Stomach (tissue), 9 donors: ENCODE data around the gene RPTOR. TPM values are rescaled to one million over a fixed set of nuclear protein-coding genes. Genes with fewer than 3 reads are reported as not detected.

Source experiments
- DNase-seq, 2 donors: peaks; one replicate each; pipeline versions ENCODE4 v3.0.0 to v3.0.0-alpha.2; 2013 to 2019
- H3K27ac ChIP-seq, 5 donors: fragments of 200-600 bp in 4 of 5; sonication (generic) in 4 of 5; one replicate each; pipeline ENCODE4 v1.5.1; 2013 to 2019; ENCODE audit warnings: mild to moderate bottlenecking in 1 of 5, moderate library complexity in 1 of 5
- H3K27me3 ChIP-seq, 3 donors: fragments of 200-600 bp; sonication (generic); one replicate each; pipeline ENCODE4 v1.5.1; 2017 to 2019; ENCODE audit warnings: mixed run types in 1 of 3
- H3K36me3 ChIP-seq, 4 donors: fragments of 200-600 bp; sonication (generic); 1 replicate in 3 of 4; 2 replicates in 1 of 4; pipeline ENCODE4 v1.5.1; 2016 to 2019
- H3K4me1 ChIP-seq, 4 donors: fragments of 200-600 bp; sonication (generic); one replicate each; pipeline ENCODE4 v1.5.1; 2016 to 2019
- H3K4me3 ChIP-seq, 4 donors: fragments of 200-600 bp; sonication (generic) in 3 of 4; one replicate each; pipeline ENCODE4 v1.5.1; 2016 to 2019; ENCODE audit warnings: mild to moderate bottlenecking in 1 of 4
- H3K9me3 ChIP-seq, 4 donors: fragments of 200-600 bp; sonication (generic); one replicate each; pipeline ENCODE4 v1.5.1; 2016 to 2019
- EP300 ChIP-seq: sonication (generic); formaldehyde crosslinking; IDR thresholded peaks from one replicate; pipeline ENCODE4 v1.6.1; 2017; ENCODE audit warnings: antibody characterized with exemption
- POLR2A ChIP-seq, 4 donors: fragments of 450-650 bp; IDR thresholded peaks; one replicate each; pipeline ENCODE4 v1.6.1; 2016; ENCODE audit warnings: antibody characterized with exemption in 4 of 4, control low read depth in 2 of 4, mild to moderate bottlenecking in 1 of 4, moderate library complexity in 1 of 4
- POLR2AphosphoS5 ChIP-seq, 3 donors: sonication (generic); formaldehyde crosslinking; IDR thresholded peaks; one replicate each; pipeline ENCODE4 v1.6.1; 2016; ENCODE audit warnings: antibody characterized with exemption in 3 of 3
- WGBS, 5 donors: extraction: QIAGEN DNeasy Blood & Tissue Kit in 3 of 5; methylation state at CpG; one replicate each; pipeline versions ENCODE4 v1.1.5 to v1.1.7; 2013 to 2018; 5-methylcytosine and 5-hydroxymethylcytosine counted together
- intact Hi-C: fragments of 100-400 bp; cut with DNase I; formaldehyde crosslinking; loops from one replicate; pipeline ENCODE4 v1.15.1; 2023; ENCODE audit warnings: low total_unique reads
- polyA plus RNA-seq, 3 donors: library from polyadenylated mRNA; stranded (reverse); fragments of 200-250 nt; gene quantifications; one replicate each; pipeline ENCODE4 v1.2.3, GENCODE V29; 2013
- total RNA-seq, 5 donors: library from RNA; depleted of rRNA; stranded (reverse); fragments of >200 nt; gene quantifications; one replicate each; pipeline versions ENCODE4 v1.1.0 to v1.2.3, GENCODE V29; 2014 to 2016
- TF ChIP-seq, protein P1 (sequence below), 7 experiments: fragments of 450-650 bp in 4 of 7; fragments of 200-600 bp in 3 of 7; sonication (generic) in 3 of 7; IDR thresholded peaks; one replicate each; pipeline ENCODE4 v1.5.1; 2016 to 2019; ENCODE audit warnings: antibody characterized with exemption in 7 of 7, control low read depth in 2 of 7, mild to moderate bottlenecking in 1 of 7
- donor health status: healthy with polysubstance abuse.
- donor health status: Bipolar disorder and iron deficiency.
- donor health status: healthy.

The RPTOR gene
- total and polyA plus RNA-seq, 8 donors, result 3.8 to 103 (median 19.3) TPM

DNA sequence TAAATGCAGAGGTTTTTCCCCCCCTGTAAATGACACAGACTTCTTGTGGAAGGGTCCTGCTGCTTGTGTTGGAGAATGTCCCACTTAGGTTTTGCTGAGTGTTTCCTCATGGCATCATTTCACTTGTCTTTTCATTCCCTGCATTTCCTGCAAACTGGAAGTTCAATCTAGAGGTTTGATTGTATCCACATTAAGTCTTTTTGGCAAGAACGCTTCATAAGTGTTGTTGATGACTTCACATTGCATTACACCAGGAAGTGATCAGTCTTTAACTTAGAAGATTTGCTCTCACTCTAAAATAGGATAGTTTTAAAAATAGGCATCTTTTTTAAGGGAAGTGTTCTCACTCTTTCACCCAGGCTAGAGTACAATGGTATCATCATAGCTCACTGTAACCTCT is 67.2 kb downstream of the RPTOR start:
- no peak overlapping the region for H3K4me3 ChIP-seq
- H3K27me3 ChIP-seq, result no peaks in the 10 kb centered on the region
- H3K9me3 ChIP-seq, result no peaks in the 10 kb centered on the region
- DNase-seq, result no peak
- TF ChIP-seq, protein P1, sequence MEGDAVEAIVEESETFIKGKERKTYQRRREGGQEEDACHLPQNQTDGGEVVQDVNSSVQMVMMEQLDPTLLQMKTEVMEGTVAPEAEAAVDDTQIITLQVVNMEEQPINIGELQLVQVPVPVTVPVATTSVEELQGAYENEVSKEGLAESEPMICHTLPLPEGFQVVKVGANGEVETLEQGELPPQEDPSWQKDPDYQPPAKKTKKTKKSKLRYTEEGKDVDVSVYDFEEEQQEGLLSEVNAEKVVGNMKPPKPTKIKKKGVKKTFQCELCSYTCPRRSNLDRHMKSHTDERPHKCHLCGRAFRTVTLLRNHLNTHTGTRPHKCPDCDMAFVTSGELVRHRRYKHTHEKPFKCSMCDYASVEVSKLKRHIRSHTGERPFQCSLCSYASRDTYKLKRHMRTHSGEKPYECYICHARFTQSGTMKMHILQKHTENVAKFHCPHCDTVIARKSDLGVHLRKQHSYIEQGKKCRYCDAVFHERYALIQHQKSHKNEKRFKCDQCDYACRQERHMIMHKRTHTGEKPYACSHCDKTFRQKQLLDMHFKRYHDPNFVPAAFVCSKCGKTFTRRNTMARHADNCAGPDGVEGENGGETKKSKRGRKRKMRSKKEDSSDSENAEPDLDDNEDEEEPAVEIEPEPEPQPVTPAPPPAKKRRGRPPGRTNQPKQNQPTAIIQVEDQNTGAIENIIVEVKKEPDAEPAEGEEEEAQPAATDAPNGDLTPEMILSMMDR (IDR thresholded peaks at IDR 0.05), result no peak
- no peak for TF ChIP-seq POLR2A (IDR thresholded peaks at IDR 0.05)
- TF ChIP-seq POLR2AphosphoS5 (IDR thresholded peaks at IDR 0.05), result no peak
- TF ChIP-seq EP300, result no peak
- H3K27ac ChIP-seq, result no peak overlapping the region
- H3K4me1 ChIP-seq, result no peaks in the 10 kb centered on the region
- no peaks in the 10 kb centered on the region for H3K36me3 ChIP-seq
- intact Hi-C loops, result no loop called here
- WGBS, 5 donors, result 70 to 81% (median 77%) methylated on average over 1 of the region's 1 CpG

DNA sequence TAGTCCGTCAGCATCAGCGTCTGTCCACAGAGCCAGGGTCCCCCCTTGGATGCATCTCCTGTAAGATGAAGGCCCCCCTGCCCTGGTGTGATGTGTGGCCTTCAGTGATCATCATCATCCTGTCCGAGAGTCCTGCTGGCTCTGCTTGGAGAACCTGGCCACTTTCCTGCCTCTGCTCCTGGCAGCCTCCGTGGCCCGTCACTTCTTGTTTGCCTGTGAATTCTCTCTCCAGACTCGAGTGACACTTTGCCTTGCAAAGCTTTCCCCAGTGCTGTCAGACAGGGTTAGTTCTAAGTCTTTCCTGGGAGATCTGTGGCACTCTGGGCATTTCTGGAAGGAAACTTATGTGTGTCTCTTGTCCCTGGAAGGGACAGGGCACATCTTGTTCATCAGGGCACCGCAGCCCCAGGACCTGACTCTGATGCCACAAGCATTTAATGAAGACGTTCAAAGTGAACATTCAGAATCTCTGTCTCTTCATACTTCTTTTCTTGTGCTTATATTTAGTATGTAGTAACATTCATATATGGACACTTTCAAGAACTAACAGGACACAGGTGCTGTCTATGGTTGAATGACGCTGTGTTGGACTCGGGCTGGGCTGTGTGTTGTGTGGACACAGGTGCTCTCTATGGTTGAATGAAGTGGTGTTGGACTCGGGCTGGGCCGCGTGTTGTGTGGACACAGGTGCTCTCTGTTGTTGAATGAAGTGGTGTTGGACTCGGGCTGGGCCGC is 68.5 kb downstream of the RPTOR start:
- H3K27ac ChIP-seq, result no peak overlapping the region
- no peaks in the 10 kb centered on the region for H3K9me3 ChIP-seq
- TF ChIP-seq, protein P1 (IDR thresholded peaks at IDR 0.05), result no peak
- no peak for TF ChIP-seq POLR2A (IDR thresholded peaks at IDR 0.05)
- TF ChIP-seq POLR2AphosphoS5 (IDR thresholded peaks at IDR 0.05), result no peak
- no peak for TF ChIP-seq EP300
- WGBS, 5 donors, result 65 to 83% (median 76%) methylated on average over 15 of the region's 15 CpGs
- DNase-seq, result no peak
- no peaks in the 10 kb centered on the region for H3K27me3 ChIP-seq
- intact Hi-C loops, result no loop called here
- no peak overlapping the region for H3K4me3 ChIP-seq
- H3K36me3 ChIP-seq, result no peaks in the 10 kb centered on the region
- H3K4me1 ChIP-seq, result no peaks in the 10 kb centered on the region

DNA sequence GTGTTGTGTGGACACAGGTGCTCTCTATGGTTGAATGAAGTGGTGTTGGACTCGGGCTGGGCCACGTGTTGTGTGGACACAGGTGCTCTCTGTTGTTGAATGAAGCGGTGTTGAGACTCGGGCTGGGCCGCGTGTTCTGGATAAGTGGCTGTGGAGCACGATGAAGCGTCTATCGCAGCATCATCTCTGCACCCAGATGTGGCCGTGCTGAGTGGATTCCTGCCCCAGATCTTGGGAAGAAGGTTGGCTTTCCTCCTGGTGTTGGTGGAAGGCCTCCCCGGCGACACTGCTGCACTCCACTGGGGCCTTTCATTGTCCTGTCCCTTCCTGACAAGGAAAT is 69.1 kb downstream of the RPTOR start:
- no peaks in the 10 kb centered on the region for H3K9me3 ChIP-seq
- 77 to 91% (median 87%) methylated on average over 9 to 12 of the region's 12 CpGs for WGBS, 5 donors
- H3K27ac ChIP-seq, result no peak overlapping the region
- no peaks in the 10 kb centered on the region for H3K36me3 ChIP-seq
- no peaks in the 10 kb centered on the region for H3K4me1 ChIP-seq
- no peaks in the 10 kb centered on the region for H3K27me3 ChIP-seq
- TF ChIP-seq EP300 (no peak), POLR2AphosphoS5 (IDR thresholded peaks at IDR 0.05) (no peak), POLR2A (IDR thresholded peaks at IDR 0.05) (no peak)
- TF ChIP-seq, protein P1 (IDR thresholded peaks at IDR 0.05), result no peak
- intact Hi-C loops, result no loop called here
- H3K4me3 ChIP-seq, result no peak overlapping the region
- no peak for DNase-seq

DNA sequence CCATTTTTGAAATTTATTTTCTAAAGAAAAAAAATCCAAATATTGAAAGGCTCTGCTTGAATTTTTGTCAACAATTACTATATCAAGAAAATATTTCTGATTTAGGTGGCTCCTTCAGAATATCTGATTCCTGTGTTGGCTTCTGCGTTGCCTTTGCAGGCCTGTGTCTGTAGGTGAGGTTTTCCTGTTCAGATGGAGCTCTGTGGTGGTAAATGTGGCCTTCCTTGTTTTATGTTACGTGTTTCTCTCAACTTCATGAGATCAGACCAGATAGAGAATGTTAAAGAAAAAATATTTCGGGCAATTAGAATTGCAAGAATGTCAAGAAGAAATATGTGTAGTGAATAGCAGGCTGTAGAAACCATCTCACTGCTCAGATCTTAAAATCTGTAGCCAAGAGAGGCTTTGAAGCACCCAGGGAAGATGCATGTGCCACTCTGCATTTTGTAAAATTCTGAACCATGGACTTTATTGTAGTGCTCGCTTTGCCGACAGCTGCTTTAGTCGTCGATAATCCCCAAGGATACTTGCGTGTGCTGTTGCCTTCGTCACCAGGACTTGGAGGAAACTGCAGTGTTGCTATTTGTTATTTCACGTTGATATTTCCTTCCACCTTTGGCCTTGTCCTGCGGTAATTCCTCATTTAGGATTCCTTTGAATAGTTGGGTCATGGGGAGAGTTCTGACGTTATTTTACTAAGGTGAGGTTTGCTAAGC is 69.9 kb downstream of the RPTOR start:
- 77 to 91% (median 88%) methylated on average over 12 of the region's 12 CpGs for WGBS, 5 donors
- no peak for DNase-seq
- H3K27me3 ChIP-seq, result no peaks in the 10 kb centered on the region
- no peaks in the 10 kb centered on the region for H3K4me1 ChIP-seq
- H3K27ac ChIP-seq, result no peak overlapping the region
- no peaks in the 10 kb centered on the region for H3K36me3 ChIP-seq
- H3K9me3 ChIP-seq, result no peaks in the 10 kb centered on the region
- intact Hi-C loops, result no loop called here
- TF ChIP-seq EP300 (no peak), POLR2AphosphoS5 (IDR thresholded peaks at IDR 0.05) (no peak), POLR2A (IDR thresholded peaks at IDR 0.05) (no peak)
- TF ChIP-seq, protein P1 (IDR thresholded peaks at IDR 0.05), result no peak
- H3K4me3 ChIP-seq, result no peak overlapping the region
